OCI-LY1 (cell line): Measurements from ENCODE around the gene CLCN7.

Experiments used
- H2AFZ ChIP-seq: fragments of 200-600 bp; sonication (generic), shearing (Covaris generic); 2 replicates; pipeline ENCODE4 v1.6.0; 2014; ENCODE audit warnings: antibody characterized with exemption, mild to moderate bottlenecking, low read length
- H3F3A ChIP-seq: fragments of 200-600 bp; sonication (generic), shearing (Covaris generic); 2 replicates; pipeline ENCODE4 v1.6.0; 2014; ENCODE audit warnings: mild to moderate bottlenecking, antibody characterized with exemption, low read length, moderate library complexity; ENCODE audit not compliant: insufficient read depth
- H3K27ac ChIP-seq: fragments of 200-600 bp; sonication (generic); 2 replicates; pipeline ENCODE4 v1.5.1; 2014; ENCODE audit warnings: low read length, mixed run types, mild to moderate bottlenecking, low read depth; ENCODE audit not compliant: poor library complexity, severe bottlenecking
- H3K27me3 ChIP-seq: fragments of 200-600 bp; sonication (generic); 2 replicates; pipeline ENCODE4 v1.6.0; 2014; ENCODE audit warnings: antibody characterized with exemption, mild to moderate bottlenecking, low read length, moderate library complexity; ENCODE audit not compliant: insufficient read depth
- H3K36me3 ChIP-seq: fragments of 200-600 bp; sonication (generic); 2 replicates; pipeline ENCODE4 v1.6.1; 2014; ENCODE audit warnings: mild to moderate bottlenecking, antibody characterized with exemption, low read length, moderate library complexity, mixed read lengths; ENCODE audit not compliant: insufficient read depth
- H3K4me1 ChIP-seq: fragments of 200-600 bp; sonication (generic); 2 replicates; pipeline ENCODE4 v1.5.1; 2014; ENCODE audit warnings: mild to moderate bottlenecking, low read length, moderate library complexity; ENCODE audit not compliant: insufficient read depth, severe bottlenecking
- H3K4me2 ChIP-seq: fragments of 200-600 bp; sonication (generic), shearing (Covaris generic); 2 replicates; pipeline ENCODE4 v1.6.1; 2014; ENCODE audit warnings: low read length
- H3K4me3 ChIP-seq: fragments of 200-600 bp; sonication (generic); 2 replicates; pipeline ENCODE4 v1.5.1; 2014; ENCODE audit warnings: low read length, low read depth, mild to moderate bottlenecking, mixed read lengths; ENCODE audit not compliant: poor library complexity, severe bottlenecking
- H3K79me2 ChIP-seq: fragments of 200-600 bp; shearing (Covaris generic); 2 replicates; pipeline ENCODE4 v1.6.1; 2016; ENCODE audit warnings: mixed run types, low read length, mixed read lengths; ENCODE audit not compliant: insufficient read depth
- H3K9ac ChIP-seq: fragments of 200-600 bp; sonication (generic), shearing (Covaris generic); 2 replicates; pipeline ENCODE4 v1.6.1; 2014; ENCODE audit warnings: mild to moderate bottlenecking, low read length, mixed read lengths
- H3K9me2 ChIP-seq: fragments of 200-600 bp; sonication (generic), shearing (Covaris generic); 2 replicates; pipeline ENCODE4 v1.6.1; 2014; ENCODE audit warnings: low read depth, mild to moderate bottlenecking, low read length, mixed read lengths
- H3K9me3 ChIP-seq: fragments of 200-600 bp; shearing (Covaris generic); 2 replicates; pipeline ENCODE4 v1.6.1; 2014; ENCODE audit warnings: low read length, mixed read lengths
- H4K20me1 ChIP-seq: fragments of 200-600 bp; sonication (generic), shearing (Covaris generic); 2 replicates; pipeline ENCODE4 v1.6.0; 2016; ENCODE audit warnings: mild to moderate bottlenecking, low read length; ENCODE audit not compliant: insufficient read depth
- CTCF ChIP-seq: fragments of 200-600 bp; sonication (generic), shearing (Covaris generic); IDR thresholded peaks from 2 replicates; pipeline ENCODE4 v1.5.1; 2017; ENCODE audit warnings: mild to moderate bottlenecking, antibody characterized with exemption, low read length, moderate library complexity, mixed read lengths
- EZH2 ChIP-seq: fragments of 200-600 bp; sonication (generic), shearing (Covaris generic); IDR thresholded peaks from 2 replicates; pipeline ENCODE4 v1.8.0; 2017; ENCODE audit warnings: borderline replicate concordance, mixed run types, mild to moderate bottlenecking, antibody characterized with exemption, low read length, moderate library complexity, mixed read lengths

Gene CLCN7

GRCh38 chr16:1488619-1489018 lies 13.8 kb upstream of the CLCN7 start, which contains the start of gene PTX4:
Gene PTX4 (minus strand): TSS chr16:1488944. CDS start chr16:1488909, 35 bp downstream.
- H3K4me3 ChIP-seq: no peak within 1 kb of the TSS
- no peak within 1 kb of the TSS for H2AFZ ChIP-seq

GRCh38 chr16:1488054-1488601 lies 13.3 kb upstream of the CLCN7 start:
- H3F3A ChIP-seq: no peaks in the 10 kb centered on the region
- no peak overlapping the region for H3K9ac ChIP-seq
- H2AFZ ChIP-seq: no peak overlapping the region
- H3K4me3 ChIP-seq: no peak overlapping the region
- no peaks in the 10 kb centered on the region for H3K9me3 ChIP-seq
- H4K20me1 ChIP-seq: no peaks in the 10 kb centered on the region
- no peak overlapping the region for H3K4me2 ChIP-seq
- peaks cover 9% of the 10 kb centered on the region for H3K4me1 ChIP-seq
- no peaks in the 10 kb centered on the region for H3K79me2 ChIP-seq
- no peak overlapping the region for H3K27ac ChIP-seq
- TF ChIP-seq EZH2 (no peak), CTCF (no peak)
- peaks cover 16% of the 10 kb centered on the region; the same call in 1 of the 2 replicates for H3K27me3 ChIP-seq
- H3K9me2 ChIP-seq: no peaks in the 10 kb centered on the region
- H3K36me3 ChIP-seq: no peaks in the 10 kb centered on the region

More at GRCh38 chr16:1488619-1489018, 13.8 kb upstream of the CLCN7 start, which contains the start of gene PTX4:
- Histone ChIP-seq H3K9me3 (no peaks in the 10 kb centered on the region), H3K79me2 (no peaks in the 10 kb centered on the region), H3K27me3 (peaks cover 13% of the 10 kb centered on the region; the same call in 1 of the 2 replicates), H3K27ac (no peak within 1 kb of the TSS), H4K20me1 (no peaks in the 10 kb centered on the region), H3K4me2 (no peak within 1 kb of the TSS), H3K4me1 (peaks cover 9% of the 10 kb centered on the region), H3K9ac (no peak within 1 kb of the TSS), H3K36me3 (no peaks in the 10 kb centered on the region), H3K9me2 (no peaks in the 10 kb centered on the region), H3F3A (no peaks in the 10 kb centered on the region)
- TF ChIP-seq CTCF (no peak), EZH2 (no peak)

- H3K9me3 ChIP-seq: no peaks in the 10 kb centered on the region
- H3K27ac ChIP-seq: no peak overlapping the region
- H3K79me2 ChIP-seq: no peaks in the 10 kb centered on the region
- no peaks in the 10 kb centered on the region for H3K36me3 ChIP-seq
- H3F3A ChIP-seq: no peaks in the 10 kb centered on the region
- H3K4me3 ChIP-seq: no peak overlapping the region
- no peak for TF ChIP-seq CTCF
- TF ChIP-seq EZH2: no peak
- peaks cover 16% of the 10 kb centered on the region; the same call in 1 of the 2 replicates for H3K27me3 ChIP-seq
- no peaks in the 10 kb centered on the region for H4K20me1 ChIP-seq
- no peak overlapping the region for H3K4me2 ChIP-seq
- no peak overlapping the region for H2AFZ ChIP-seq
- H3K9me2 ChIP-seq: no peaks in the 10 kb centered on the region
- H3K4me1 ChIP-seq: peaks cover 4% of the 10 kb centered on the region
- no peak overlapping the region for H3K9ac ChIP-seq
Observed at GRCh38 chr16:1487395-1488053, 12.7 kb upstream of the CLCN7 start.
